Measurements from ENCODE around the gene PARD3B.

PARD3B gene

DNA sequence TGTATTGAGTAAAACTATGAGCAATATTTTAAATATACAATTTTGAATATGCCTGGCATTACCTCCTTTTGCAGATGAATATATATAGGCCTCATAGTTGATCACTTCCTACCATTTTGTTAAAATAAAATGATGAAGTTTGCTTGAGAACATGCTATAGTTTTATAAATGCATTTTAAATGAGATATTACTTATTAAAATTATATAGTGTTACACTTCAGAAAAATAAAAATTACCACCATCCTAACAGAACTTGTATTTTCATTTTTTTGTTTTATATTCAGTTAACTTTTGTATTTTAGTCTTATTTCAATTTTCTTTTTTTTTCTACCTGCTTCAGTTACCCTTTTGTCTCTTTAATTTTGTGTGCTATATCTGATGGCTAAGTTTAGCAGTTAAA is 426.9 kb downstream of the PARD3B start:
- no peak for DNase-seq

DNA sequence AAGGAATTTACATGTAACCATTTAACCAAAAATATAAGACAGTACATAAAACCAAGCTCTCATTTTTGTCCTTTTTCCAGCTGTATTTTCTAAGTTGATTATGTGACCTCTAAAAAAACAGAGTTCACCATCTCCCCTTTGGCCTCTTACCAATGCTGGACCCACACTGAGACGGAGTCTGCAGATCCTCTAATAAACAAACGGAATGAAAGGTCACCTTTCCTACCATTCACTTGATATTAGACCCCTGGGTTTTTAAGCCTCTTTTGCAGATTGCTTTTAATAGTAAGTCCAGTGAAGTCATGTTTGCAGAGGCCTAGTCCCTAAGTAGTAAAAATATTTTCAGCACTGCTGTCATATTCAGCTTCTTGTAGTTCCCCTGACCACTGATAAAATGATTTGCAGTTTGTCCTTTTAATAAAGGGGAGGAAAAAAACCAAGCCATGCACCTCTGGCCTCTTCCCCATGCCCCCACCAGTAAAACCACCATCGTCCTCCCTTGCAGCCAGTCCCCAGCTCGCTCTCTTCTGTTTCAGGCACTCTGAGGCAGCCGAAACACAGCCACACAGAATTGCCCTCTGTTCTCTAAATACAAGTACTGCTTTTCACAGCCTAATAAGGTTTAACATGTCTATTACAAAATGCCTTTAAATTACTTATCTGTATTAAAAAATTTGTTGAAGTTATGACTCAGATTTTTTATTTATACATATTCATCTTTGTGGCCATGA is 427.5 kb downstream of the PARD3B start:
- no peak for DNase-seq

DNA sequence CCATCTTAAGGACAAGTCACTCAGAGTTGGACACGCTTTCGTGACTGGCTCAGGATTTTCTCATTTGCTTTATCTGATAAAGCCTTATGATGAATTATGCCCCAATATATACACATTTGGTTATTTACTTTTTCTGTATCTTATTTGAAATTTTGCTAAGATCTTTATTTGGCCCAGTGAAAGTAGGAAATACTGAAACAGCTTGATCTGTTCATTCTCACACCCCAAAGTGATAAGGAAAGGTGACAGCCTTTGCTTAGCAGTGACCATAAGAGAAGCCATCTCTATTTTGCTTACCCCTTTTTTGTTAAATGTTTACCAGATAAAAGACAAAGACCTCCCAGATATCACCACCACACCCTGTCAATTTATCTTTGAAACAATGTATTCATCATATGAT is 428.3 kb downstream of the PARD3B start:
- DNase-seq = no peak

DNA sequence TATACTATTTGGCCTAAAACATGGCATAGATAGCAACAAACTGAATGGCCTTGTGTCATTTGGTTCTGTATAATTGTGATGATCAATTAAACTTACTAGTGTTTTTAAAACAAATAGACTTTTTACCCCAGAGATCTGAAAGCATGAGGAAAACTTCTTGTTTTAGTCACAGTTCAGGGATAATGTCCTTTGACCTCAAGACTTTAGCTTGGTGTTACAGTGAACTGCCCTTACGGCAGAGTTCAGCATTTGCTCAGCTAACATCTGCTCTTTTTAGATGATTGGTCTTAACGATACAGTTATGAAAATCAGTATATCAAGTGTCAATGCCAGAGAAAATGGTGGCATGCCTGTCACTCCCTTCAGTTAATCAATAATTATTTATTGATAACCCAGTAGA is 429.2 kb downstream of the PARD3B start:
- no peak for DNase-seq

DNA sequence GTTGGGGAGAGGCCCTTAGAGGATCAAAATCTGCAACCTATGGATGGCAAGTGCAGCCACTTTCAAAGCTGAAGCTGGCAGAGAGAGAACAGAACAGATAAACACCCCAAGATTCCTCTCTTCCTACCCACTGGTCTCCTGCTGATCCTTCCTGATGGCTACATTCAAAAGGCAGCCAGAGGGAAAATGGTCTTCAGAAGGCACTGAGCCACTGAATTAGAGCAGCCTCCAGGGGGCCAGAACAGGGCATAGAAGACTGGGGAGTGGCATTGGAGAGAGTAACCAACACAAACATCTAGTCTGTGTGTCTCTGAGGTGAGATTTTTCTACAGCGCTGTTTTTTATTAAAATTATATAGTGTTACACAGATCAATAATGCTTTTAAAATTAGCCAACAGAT is 432.6 kb downstream of the PARD3B start:
- DNase-seq = no peak

DNA sequence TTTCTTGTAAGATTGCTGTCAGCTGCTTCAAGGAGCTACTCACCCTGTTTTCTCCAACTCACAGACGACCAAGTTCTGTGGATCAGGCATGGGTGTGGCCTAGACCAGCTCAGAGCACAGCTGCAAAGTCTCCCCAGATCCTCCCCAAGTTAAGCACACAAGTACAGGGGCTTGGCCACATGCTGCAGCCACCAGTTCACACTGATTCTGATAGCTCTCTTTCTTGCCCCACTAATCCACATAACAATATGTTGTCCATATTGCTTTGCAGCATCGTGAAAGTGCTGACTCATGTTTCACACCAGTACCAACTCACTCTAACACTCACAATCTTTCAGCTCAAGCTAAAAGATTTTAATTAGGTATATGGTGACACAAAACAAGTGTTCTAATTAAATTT is 437.0 kb downstream of the PARD3B start:
- no peak for DNase-seq

DNA sequence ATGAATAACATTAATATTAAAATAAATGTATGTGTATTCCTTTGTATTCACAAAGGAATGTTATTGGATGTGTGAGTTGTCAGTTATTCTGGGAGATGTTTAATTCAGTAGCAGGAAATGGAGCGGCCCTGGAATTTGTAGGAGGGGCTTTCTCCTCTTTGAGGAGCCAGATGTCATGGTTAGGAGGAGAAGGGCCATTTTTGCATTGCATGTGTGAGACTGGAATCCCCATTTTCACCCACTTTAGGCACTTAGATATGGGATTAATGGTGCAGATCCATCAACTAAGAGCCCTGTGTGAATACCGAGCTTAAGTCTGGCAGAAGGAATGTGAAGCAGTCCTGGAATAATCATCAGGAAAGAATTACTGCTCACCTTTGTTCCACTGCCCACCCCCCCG is 439.2 kb downstream of the PARD3B start:
- DNase-seq = no peak

DNA sequence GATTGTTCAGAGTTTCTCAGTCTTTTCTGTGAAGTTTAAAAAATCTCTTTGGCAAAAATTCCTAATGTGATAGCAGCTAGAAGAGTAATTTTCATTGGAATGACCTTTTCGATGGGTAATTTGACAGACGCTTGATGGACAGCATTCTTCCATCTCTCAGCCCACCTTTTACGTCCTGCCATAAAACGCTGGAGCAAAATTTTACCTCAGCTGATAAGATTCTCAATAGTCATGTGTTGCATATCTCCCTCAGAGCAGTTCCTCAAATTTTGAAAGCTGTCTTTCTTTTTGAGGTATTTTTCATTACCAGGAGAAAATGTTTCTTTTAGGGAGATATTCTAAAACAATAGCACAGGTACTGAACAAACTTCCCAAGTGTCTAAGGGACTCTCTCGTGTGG is 441.4 kb downstream of the PARD3B start:
- DNase-seq = no peak

DNA sequence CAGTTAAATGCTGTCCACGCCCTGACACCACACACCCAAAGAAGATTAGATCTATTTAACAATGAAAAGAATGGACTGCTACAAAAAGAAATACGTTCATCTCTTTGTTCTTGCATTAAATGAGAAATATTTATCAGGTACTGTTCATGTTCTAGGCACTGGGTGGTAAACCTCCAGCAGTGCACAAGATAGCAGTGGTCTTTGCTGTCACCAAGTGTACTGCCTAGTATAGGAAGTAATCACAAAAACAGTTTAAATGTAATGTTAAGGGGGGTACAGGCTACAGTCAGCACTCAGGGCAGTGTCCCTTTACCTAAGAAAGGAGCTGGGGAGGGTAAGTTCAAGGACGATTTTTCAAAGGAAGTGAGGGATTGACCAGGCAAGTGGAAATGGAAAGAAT is 443.6 kb downstream of the PARD3B start:
- DNase-seq = no peak

DNA sequence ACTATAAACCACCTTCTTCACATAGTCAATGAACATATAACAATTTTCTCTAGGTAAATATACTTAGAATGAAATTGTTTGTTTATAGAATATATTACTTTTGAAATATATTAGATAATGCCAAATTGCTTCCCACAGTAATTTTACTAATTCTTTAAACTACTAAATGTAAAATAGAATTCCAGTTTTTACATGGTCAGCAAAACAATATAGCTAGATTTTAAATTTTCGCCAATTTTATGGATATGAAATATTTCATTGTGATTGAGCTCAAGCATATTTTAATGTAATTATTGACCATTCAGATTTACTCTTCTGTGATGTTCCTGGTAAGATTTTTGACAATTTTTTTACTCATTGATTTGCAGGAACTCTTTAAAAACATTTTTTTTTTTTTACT is 444.6 kb downstream of the PARD3B start:
- DNase-seq = no peak

DNA sequence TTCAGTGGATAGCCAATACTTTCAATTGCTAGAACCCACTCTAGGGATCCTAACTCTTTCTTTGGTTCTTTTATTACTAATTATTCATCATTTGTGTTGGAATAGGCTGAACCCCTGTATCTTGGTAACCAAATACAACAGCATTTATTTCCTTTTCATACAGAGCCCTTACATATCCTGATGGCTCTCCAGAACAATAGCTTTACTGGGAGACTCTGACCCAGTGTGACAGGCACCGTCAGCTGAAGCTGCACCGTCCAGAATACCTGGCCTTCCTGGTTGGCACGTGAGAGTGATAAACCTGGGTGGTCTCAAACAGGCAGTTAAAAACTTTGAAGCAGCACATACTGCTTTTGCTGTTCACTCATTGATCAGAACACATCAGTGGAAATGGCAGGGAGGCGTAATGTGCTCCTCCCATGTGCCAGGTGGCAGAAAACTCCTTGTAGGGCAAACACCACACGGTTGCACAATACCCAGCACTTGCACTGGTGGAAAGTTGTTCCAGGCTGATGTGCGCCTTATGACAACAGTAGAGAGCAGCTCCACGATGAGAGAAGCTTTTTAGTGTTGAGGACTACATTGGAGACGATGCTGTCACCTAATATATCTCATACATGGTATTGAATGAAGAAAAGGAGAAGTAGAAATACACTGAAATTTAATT is 456.2 kb downstream of the PARD3B start:
- DNase-seq = no peak

DNA sequence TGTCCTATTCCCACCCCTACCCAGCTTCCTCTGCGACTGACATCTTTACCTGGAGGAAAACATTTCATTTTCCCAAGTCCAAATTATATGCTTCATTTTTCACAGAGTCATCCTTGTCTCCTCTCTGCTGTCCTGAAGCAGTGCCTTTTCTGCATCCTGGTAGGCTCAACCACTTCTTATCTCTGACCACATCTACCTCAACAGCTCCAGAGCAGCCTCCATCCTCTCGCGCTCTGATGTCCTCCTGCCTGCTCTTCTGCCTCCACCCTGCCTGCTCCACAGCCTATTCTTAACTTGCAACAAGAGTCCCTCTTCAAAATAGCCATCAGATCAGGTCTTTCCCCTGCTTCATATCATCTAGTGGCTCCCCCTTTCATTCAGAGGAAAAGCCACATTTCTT is 457.1 kb downstream of the PARD3B start:
- no peak for DNase-seq

DNA sequence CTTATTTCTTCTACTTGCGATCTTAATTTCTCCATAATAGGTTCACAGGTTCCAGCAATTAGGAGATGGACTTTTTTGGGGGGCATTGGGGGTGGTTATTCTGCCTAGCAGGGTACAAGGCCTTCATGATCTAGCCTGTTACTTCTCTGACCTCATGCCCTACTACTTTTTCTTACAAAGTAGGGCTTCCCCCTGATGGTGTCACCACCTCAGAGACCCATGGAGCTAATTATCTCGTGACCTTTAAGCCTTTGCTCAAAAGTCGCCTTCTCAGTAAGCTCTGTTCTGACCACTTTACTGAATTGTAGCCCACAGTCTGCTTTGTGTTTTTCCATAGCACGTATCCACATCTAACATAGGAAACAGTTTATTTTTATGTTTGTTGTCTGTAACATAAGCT is 458.0 kb downstream of the PARD3B start:
- no peak for DNase-seq

DNA sequence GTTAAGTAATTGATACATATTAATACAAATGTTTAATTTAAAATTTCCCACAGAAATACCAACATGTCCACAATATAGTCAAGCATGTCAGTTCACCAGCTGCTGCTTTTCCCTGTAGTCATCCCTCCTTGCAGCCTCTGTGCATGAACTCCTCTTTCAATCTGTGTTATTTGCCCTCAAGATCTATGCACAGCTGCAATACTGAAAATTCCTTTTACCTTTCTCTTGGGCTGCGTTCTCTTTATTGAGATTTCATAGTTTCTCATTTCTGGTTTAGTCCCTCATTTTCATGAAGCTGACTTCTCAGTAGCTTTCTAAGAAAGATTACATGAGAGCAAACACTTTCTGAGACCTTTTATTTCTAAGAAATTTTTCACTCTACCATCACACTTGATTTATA is 464.9 kb downstream of the PARD3B start:
- no peak for DNase-seq

DNA sequence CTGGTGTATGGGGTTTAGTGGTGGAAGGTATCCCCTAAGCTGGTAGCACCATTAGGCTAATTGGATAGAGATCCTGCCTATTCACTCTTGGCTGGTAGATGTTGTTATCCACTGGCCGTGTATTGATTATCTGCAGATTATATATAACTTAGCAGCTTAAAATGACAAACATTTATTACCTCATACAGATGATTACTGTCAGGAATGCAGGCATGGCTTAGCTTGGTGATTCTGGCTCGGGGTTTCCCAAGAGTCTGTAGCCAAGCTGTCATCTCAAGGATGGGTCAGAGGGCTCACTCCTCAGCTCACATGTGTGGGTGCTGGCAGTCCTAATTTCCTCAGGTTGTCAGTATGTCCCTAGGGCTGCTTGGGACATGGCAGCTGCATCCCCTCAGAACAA is 465.8 kb downstream of the PARD3B start:
- DNase-seq = no peak

DNA sequence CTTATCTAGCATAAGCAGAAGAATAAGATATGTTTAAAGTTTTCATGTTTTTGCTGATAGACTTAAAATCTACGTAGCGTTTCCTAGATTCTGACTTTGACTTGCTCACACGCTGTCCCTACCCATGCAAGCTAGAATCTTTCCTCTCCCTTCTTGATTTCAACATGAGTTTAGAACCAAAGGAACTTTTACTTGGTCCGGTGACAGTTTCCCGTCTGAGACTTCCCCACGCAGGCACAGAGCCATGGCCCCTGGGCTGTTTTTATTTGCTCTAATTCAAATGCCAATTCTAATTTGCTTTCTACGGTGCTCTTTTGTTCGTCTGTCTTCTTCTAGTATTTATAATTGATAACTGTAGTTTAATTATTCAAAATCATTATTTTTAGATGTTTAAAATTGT is 467.7 kb downstream of the PARD3B start:
- DNase-seq = no peak

DNA sequence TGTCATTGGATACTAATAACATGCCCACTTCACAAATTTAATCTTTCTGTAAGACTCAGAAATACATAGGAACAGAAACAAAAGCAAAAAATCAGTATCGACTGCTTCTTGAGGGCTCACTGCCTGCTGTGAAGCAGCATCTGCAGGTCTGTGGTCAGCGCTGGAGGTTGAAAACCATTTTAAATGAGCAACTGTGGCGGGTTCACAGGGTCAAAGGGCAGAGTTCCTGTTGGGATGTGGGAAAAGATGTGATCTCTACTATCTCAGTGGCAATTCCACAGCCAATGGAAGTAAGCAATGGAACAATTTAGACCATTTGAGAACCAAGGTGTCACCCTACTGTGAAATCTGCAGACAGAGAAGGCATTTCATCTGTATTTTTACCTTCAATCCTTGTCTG is 468.3 kb downstream of the PARD3B start:
- DNase-seq = no peak

DNA sequence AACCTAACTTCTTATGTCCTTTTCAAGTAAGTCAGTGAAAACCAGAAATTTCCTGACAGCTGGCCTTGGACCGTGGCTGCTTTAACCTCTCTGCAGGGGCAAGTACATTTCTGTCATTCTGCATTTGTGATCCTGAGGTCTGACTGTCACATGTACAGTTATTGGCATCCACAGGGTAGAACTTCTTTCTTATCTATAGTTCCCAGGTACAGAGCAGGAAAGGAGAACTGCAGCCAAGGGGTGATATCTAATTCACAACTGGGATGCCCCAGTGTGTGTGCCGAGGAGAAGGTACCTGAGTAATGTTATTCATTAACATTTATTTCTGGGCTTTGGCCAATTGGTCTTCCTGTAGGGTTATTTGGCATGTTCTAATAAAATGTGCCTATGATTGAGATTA is 468.9 kb downstream of the PARD3B start:
- DNase-seq = no peak

DNA sequence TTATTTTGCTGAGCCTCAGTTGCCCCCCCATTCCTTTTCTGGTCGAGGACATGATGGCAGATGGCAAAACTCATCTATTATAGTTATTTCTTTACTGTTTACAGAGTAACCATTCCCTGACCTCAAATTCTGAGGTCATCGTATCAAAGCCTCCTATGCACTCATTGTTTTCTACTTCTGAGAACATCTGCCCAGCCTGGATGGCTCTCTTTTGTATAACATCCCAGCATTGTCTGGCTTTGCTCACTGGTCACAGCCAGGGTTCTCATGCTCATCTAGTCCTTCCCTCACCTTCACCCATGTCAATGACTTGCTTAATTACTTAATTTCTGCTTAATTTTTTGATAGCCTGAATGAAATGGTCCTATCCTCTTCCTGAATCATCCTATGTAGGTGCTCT is 472.1 kb downstream of the PARD3B start:
- no peak for DNase-seq

DNA sequence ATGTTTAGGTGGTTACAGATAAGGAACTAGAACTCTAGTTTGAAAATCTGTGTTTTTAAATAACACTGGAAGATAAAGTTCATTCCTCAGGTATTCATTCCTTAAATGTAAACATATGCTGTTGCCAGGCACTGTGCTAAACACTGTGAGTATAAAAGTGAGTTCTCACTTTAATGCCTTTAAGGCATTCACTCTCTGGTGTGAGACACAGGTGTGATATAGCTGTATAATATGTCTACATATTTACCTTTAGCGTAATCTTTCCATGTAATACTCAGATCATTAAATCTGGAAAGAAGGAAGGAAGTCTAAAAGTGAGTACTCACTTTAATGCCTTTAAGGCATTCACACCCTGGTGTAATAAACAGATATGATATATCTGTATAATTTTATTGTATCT is 472.6 kb downstream of the PARD3B start:
- DNase-seq = no peak

DNA sequence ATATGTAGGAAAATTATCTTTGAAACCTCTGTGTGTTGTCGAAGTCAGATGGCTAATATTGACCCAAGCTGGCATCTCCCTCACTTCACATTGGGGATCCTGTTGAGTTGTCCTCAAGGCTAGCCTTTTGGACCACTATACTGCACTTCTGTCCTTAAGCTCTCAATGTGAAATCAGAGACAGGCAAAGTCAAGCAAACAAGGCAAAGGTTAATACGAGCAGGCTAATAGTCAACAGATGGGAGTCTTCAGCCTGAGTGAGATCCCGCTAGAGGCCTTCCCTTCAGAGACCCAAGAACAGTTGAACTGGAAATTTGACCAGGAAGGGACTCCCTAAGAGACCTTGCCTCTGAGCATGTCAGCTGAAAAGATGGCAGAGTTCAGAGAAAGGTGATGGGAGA is 475.4 kb downstream of the PARD3B start:
- DNase-seq = no peak

DNA sequence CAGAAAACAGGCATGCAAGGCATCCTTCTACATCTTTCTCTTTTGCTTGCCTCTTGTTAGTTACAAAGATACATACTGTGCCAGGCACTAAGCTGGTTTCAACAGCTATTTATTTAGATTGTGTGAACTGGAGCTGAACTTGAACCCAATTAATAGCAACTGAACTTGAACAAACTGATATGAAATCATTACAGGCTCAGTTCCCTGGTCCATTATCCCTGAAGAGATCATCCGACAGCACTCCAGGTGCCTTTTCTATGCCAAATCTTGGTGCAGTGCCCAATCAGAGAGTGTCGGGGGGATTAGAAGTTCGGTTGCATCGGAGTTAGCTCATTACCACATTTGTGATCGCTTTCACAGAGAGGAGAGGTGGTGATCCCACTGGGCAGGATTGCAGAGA is 477.6 kb downstream of the PARD3B start:
- no peak for DNase-seq

DNA sequence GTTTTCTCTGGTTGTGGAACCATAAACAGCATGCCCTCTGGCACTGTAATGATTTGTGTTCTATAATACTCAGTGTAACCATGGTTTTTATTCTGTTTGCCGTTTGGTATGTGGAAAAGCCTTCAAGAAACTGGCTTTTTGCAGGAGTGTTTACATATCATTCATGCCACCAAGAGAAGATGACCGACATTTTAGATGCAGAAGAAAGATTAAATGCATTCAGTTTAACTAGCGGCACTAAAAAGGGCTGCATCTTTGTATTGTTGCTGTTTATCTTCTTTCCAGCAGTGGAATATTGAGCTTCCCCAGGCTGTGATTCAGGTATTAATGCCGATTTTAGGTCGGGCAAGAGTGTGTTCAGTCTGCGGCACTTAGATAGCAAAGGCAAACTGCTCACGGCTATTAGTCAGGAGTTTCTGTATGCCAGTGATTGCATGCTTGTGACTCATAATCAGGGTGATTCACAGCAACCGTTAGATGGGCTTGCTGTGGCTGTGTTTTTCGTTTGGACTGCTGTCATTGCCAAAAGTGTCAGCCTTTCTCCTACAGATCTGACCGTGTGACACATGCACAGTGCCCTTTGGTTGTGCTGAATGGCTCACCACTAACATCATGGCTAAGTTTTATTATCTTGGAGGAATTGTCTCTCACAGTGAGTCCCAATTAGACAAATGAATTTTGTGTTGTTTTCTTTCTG is 479.7 kb downstream of the PARD3B start:
- no peak for DNase-seq

DNA sequence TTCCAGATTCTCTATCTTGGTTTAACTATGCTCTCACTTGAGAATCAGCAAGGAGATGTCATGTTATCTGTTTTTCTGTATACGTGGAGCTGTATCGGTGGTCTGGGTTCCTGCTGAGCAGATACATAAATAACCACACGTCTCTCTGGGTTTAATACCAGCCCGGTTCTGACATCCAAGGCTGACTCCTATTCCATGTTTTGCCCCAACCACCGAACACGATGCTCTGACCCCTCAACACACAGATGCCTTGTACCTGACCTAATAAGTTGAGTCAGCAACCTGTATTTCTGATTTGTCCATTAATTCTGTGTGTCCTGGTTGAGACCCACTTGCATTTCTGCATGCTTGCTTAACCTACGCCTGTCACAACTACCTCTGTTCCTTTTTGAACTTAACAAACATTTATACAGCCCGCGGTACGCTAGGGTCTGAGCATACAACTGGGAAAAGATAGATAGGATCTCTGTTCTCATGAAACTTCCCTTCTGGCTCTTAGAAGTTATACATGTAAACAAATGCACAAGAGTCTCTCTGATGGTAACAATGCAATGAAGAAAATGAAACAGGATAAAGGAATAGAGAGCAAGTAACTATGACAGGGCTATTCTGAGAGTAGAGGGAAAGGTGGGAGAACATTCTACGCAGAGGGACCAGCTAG is 480.4 kb downstream of the PARD3B start:
- no peak for DNase-seq

All from NCI-H526 treated with DMSO at 0.1 percent for 48 hours (cell line).